Activated CD4-positive, alpha-beta T cell treated with anti-CD3 and anti-CD28 coated beads, Interleukin-2, amount 50 U/mL, for 48 hours (primary cell): ENCODE measurements around the gene PSAT1.

Source experiments
- DNase-seq, 2 experiments: peaks; one replicate each; pipeline ENCODE4 v3.0.0-alpha.2; 2020

Gene PSAT1

GRCh38 chr9:78368236-78368635 is 71.3 kb downstream of the PSAT1 start:
- DNase-seq: no peak

GRCh38 chr9:78369639-78370219 is 72.8 kb downstream of the PSAT1 start:
- DNase-seq: peak; percentile 66 to 69

- no peak for DNase-seq
Observed at GRCh38 chr9:78370991-78371390, 74.1 kb downstream of the PSAT1 start.

- DNase-seq: no peak
Observed at GRCh38 chr9:78371981-78372380, 75.1 kb downstream of the PSAT1 start.
